ENCODE results near the gene SGK1.
A peak's percentile ranks its signal among the peaks of the same experiment; 100 is the strongest.

SGK1 gene

GRCh38 chr6:134317471-134318131, at the start of gene SGK1:
Gene SGK1 (minus strand): TSS chr6:134318112. CDS start chr6:134317460, 652 bp downstream.
- DNase-seq: peak in 1 of 2 experiments; percentile 51

GRCh38 chr6:134363323-134364039, 45.6 kb upstream of the SGK1 start:
- DNase-seq: no peak

GRCh38 chr6:134361011-134361410, 43.1 kb upstream of the SGK1 start:
- DNase-seq: no peak

- DNase-seq: no peak
These were observed 41.4 kb upstream of the SGK1 start for GRCh38 chr6:134359302-134359701.

GRCh38 chr6:134358320-134358719, 40.4 kb upstream of the SGK1 start:
- DNase-seq: no peak

- DNase-seq: no peak
These were observed 39.1 kb upstream of the SGK1 start for GRCh38 chr6:134357022-134357487.

GRCh38 chr6:134356405-134356804, 38.5 kb upstream of the SGK1 start:
- no peak for DNase-seq

- no peak for DNase-seq
These were observed 35.0 kb upstream of the SGK1 start for GRCh38 chr6:134352786-134353480.

- no peak for DNase-seq
These were observed 33.9 kb upstream of the SGK1 start for GRCh38 chr6:134351615-134352474.

- DNase-seq: peak; percentile 12 to 21
These were observed 30.2 kb upstream of the SGK1 start for GRCh38 chr6:134347885-134348805.

GRCh38 chr6:134346932-134347545, 29.1 kb upstream of the SGK1 start:
- DNase-seq: no peak

- peak in 1 of 2 experiments; percentile 37 for DNase-seq
These were observed 27.9 kb upstream of the SGK1 start for GRCh38 chr6:134345789-134346188.

- DNase-seq: no peak
These were observed 25.2 kb upstream of the SGK1 start for GRCh38 chr6:134343066-134343465.

- no peak for DNase-seq
These were observed 24.2 kb upstream of the SGK1 start for GRCh38 chr6:134341999-134342567.

- DNase-seq: no peak
These were observed 22.5 kb upstream of the SGK1 start for GRCh38 chr6:134340179-134340975.

- DNase-seq: no peak
These were observed 21.3 kb upstream of the SGK1 start for GRCh38 chr6:134339216-134339615.

GRCh38 chr6:134331256-134331655, 13.3 kb upstream of the SGK1 start:
- no peak for DNase-seq

- DNase-seq: no peak
These were observed 12.6 kb upstream of the SGK1 start for GRCh38 chr6:134330555-134330954.

- no peak for DNase-seq
These were observed 10.9 kb upstream of the SGK1 start for GRCh38 chr6:134328792-134329191.

GRCh38 chr6:134328138-134328537, 10.2 kb upstream of the SGK1 start:
- DNase-seq: no peak
